Nephron (organoid): ENCODE data around the gene DDX23.

Experiments
- H3K27ac Mint-ChIP-seq, 3 experiments: 2 replicates each; pipeline ENCODE4 v1.8.0; 2020; ENCODE audit warnings: mixed read lengths in 3 of 3, mild to moderate bottlenecking in 2 of 3, moderate library complexity in 1 of 3
- H3K27me3 Mint-ChIP-seq: 2 replicates; pipeline ENCODE4 v1.8.0; 2021; ENCODE audit warnings: low read depth, mild to moderate bottlenecking, moderate library complexity, mixed read lengths
- H3K36me3 Mint-ChIP-seq: 2 replicates; pipeline ENCODE4 v1.8.0; 2020; ENCODE audit warnings: low read depth, mixed read lengths
- H3K4me1 Mint-ChIP-seq: 2 replicates; pipeline ENCODE4 v1.8.0; 2020; ENCODE audit warnings: mixed read lengths
- H3K4me3 Mint-ChIP-seq, 3 experiments: 2 replicates each; pipeline ENCODE4 v1.8.0; 2020; ENCODE audit warnings: mild to moderate bottlenecking in 3 of 3, mixed read lengths in 3 of 3, moderate library complexity in 2 of 3
- H3K9me3 Mint-ChIP-seq: 2 replicates; pipeline ENCODE4 v1.8.0; 2020; ENCODE audit warnings: mixed read lengths
- CTCF ChIP-seq, 3 experiments: fragments of 200-600 bp; sonication (generic); IDR thresholded peaks; one replicate each; pipeline ENCODE4 v1.5.0; 2021; ENCODE audit warnings: antibody characterized with exemption in 3 of 3; ENCODE audit not compliant: unreplicated experiment in 3 of 3

The DDX23 gene

GRCh38 chr12:48889679-48890078 lies 37.7 kb upstream of the DDX23 start:
- H3K9me3 Mint-ChIP-seq: no peaks in the 10 kb centered on the region
- peaks cover 5% of the 10 kb centered on the region for H3K4me1 Mint-ChIP-seq
- H3K36me3 Mint-ChIP-seq: no peaks in the 10 kb centered on the region
- no peak for TF ChIP-seq CTCF (IDR thresholded peaks at IDR 0.05; ENCODE audit: unreplicated experiment in 3 of 3)
- H3K27me3 Mint-ChIP-seq: peaks cover 26% of the 10 kb centered on the region
- no peak overlapping the region for H3K4me3 Mint-ChIP-seq
- H3K27ac Mint-ChIP-seq: no peak overlapping the region

GRCh38 chr12:48883305-48884161 lies 31.6 kb upstream of the DDX23 start:
- peak overlapping the region in 2 of 3 experiments; percentile 16 to 30 for H3K4me3 Mint-ChIP-seq

GRCh38 chr12:48882972-48883304 lies 31.0 kb upstream of the DDX23 start:
- H3K9me3 Mint-ChIP-seq: no peaks in the 10 kb centered on the region
- H3K36me3 Mint-ChIP-seq: no peaks in the 10 kb centered on the region
- peak overlapping the region in 2 of 3 experiments; percentile 16 to 30 for H3K4me3 Mint-ChIP-seq
- peak overlapping the region; percentile 62 to 94 (median 75) for H3K27ac Mint-ChIP-seq
- no peak for TF ChIP-seq CTCF (IDR thresholded peaks at IDR 0.05; ENCODE audit: unreplicated experiment in 3 of 3)
- H3K27me3 Mint-ChIP-seq: peaks cover 11% of the 10 kb centered on the region
- H3K4me1 Mint-ChIP-seq: peaks cover 33% of the 10 kb centered on the region

More at GRCh38 chr12:48883305-48884161, 31.6 kb upstream of the DDX23 start:
- no peak for TF ChIP-seq CTCF (IDR thresholded peaks at IDR 0.05; ENCODE audit: unreplicated experiment in 3 of 3)
- peak overlapping the region; percentile 62 to 94 (median 80) for H3K27ac Mint-ChIP-seq
- H3K36me3 Mint-ChIP-seq: no peaks in the 10 kb centered on the region
- peaks cover 33% of the 10 kb centered on the region for H3K4me1 Mint-ChIP-seq
- H3K27me3 Mint-ChIP-seq: peaks cover 6% of the 10 kb centered on the region
- H3K9me3 Mint-ChIP-seq: no peaks in the 10 kb centered on the region

- Mint-ChIP-seq H3K4me1 (peaks cover 34% of the 10 kb centered on the region), H3K36me3 (no peaks in the 10 kb centered on the region), H3K27me3 (peaks cover 11% of the 10 kb centered on the region), H3K27ac (peak overlapping the region; percentile 62 to 94 (median 92)), H3K9me3 (no peaks in the 10 kb centered on the region), H3K4me3 (peak overlapping the region; percentile 53 to 64 (median 62))
- no peak for TF ChIP-seq CTCF (IDR thresholded peaks at IDR 0.05; ENCODE audit: unreplicated experiment in 3 of 3)
Observed at GRCh38 chr12:48882315-48882687, 30.3 kb upstream of the DDX23 start.

- peak overlapping the region; percentile 53 to 64 (median 62) for H3K4me3 Mint-ChIP-seq
- no peak for TF ChIP-seq CTCF (IDR thresholded peaks at IDR 0.05; ENCODE audit: unreplicated experiment in 3 of 3)
- H3K9me3 Mint-ChIP-seq: no peaks in the 10 kb centered on the region
- no peaks in the 10 kb centered on the region for H3K36me3 Mint-ChIP-seq
- H3K27me3 Mint-ChIP-seq: peaks cover 11% of the 10 kb centered on the region
- peaks cover 38% of the 10 kb centered on the region for H3K4me1 Mint-ChIP-seq
- H3K27ac Mint-ChIP-seq: peak overlapping the region; percentile 62 to 94 (median 92)
Observed at GRCh38 chr12:48881686-48882314, 29.8 kb upstream of the DDX23 start.
